Endothelial cell (in vitro differentiated cells): Measurements from ENCODE around the gene SLC6A2. TPM values are rescaled to one million over a fixed set of nuclear protein-coding genes. Genes with fewer than 3 reads are reported as not detected.
A peak's percentile ranks its signal among the peaks of the same experiment; 100 is the strongest.

Experiments used
- DNase-seq: peaks from one replicate; pipeline ENCODE4 v3.0.0; 2021; ENCODE audit warnings: low spot score
- H3K27ac Mint-ChIP-seq: one replicate; pipeline ENCODE4 v1.8.0; 2021; ENCODE audit warnings: mixed read lengths, inconsistent platforms; ENCODE audit not compliant: unreplicated experiment
- H3K27me3 Mint-ChIP-seq: one replicate; pipeline ENCODE4 v1.8.0; 2021; ENCODE audit warnings: mild to moderate bottlenecking, moderate library complexity, mixed read lengths, inconsistent platforms; ENCODE audit not compliant: unreplicated experiment
- H3K36me3 Mint-ChIP-seq: one replicate; pipeline ENCODE4 v1.8.0; 2021; ENCODE audit warnings: mild to moderate bottlenecking, low read depth, mixed read lengths, inconsistent platforms; ENCODE audit not compliant: unreplicated experiment
- H3K4me1 Mint-ChIP-seq: one replicate; pipeline ENCODE4 v1.8.0; 2021; ENCODE audit warnings: mild to moderate bottlenecking, mixed read lengths, inconsistent platforms; ENCODE audit not compliant: unreplicated experiment
- H3K4me3 Mint-ChIP-seq: one replicate; pipeline ENCODE4 v1.8.0; 2021; ENCODE audit warnings: mild to moderate bottlenecking, mixed read lengths, inconsistent platforms; ENCODE audit not compliant: unreplicated experiment
- H3K9me3 Mint-ChIP-seq: one replicate; pipeline ENCODE4 v1.8.0; 2021; ENCODE audit warnings: mixed read lengths, inconsistent platforms; ENCODE audit not compliant: unreplicated experiment
- CTCF ChIP-seq: fragments of 200-600 bp; sonication (generic); IDR thresholded peaks from one replicate; pipeline ENCODE4 v1.5.0; 2021; ENCODE audit warnings: antibody characterized with exemption; ENCODE audit not compliant: unreplicated experiment
- total RNA-seq: library from RNA; stranded (reverse); fragmentation: NEBNext Ultra II Directional; extraction: Animal tissue kit (Norgen Biotek cat#: 25700); gene quantifications from one replicate; pipeline ENCODE4 v1.2.1, GENCODE V29; 2021; ENCODE audit not compliant: unreplicated experiment

SLC6A2 gene
- total RNA-seq, 1 donor from 2014 or later = not detected

GRCh38 chr16:55622272-55622671 is 33.5 kb upstream of the SLC6A2 start:
- H3K27ac Mint-ChIP-seq = no peak overlapping the region
- H3K4me1 Mint-ChIP-seq = peaks cover 3% of the 10 kb centered on the region
- no peaks in the 10 kb centered on the region for H3K36me3 Mint-ChIP-seq
- TF ChIP-seq CTCF = no peak
- H3K4me3 Mint-ChIP-seq = no peak overlapping the region
- no peak for DNase-seq
- H3K9me3 Mint-ChIP-seq = no peaks in the 10 kb centered on the region
- peaks cover 6% of the 10 kb centered on the region for H3K27me3 Mint-ChIP-seq

- H3K27ac Mint-ChIP-seq = no peak overlapping the region
- H3K4me3 Mint-ChIP-seq = no peak overlapping the region
- no peaks in the 10 kb centered on the region for H3K36me3 Mint-ChIP-seq
- peaks cover 6% of the 10 kb centered on the region for H3K27me3 Mint-ChIP-seq
- TF ChIP-seq CTCF = peak; percentile 44
- no peaks in the 10 kb centered on the region for H3K9me3 Mint-ChIP-seq
- DNase-seq = peak; percentile 38
- peaks cover 3% of the 10 kb centered on the region for H3K4me1 Mint-ChIP-seq
Observed at GRCh38 chr16:55622930-55623561, 32.7 kb upstream of the SLC6A2 start.

- TF ChIP-seq CTCF = no peak
- H3K4me1 Mint-ChIP-seq = peaks cover 3% of the 10 kb centered on the region
- H3K4me3 Mint-ChIP-seq = no peak overlapping the region
- no peaks in the 10 kb centered on the region for H3K9me3 Mint-ChIP-seq
- DNase-seq = no peak
- no peak overlapping the region for H3K27ac Mint-ChIP-seq
- H3K36me3 Mint-ChIP-seq = no peaks in the 10 kb centered on the region
- H3K27me3 Mint-ChIP-seq = peaks cover 6% of the 10 kb centered on the region
Observed at GRCh38 chr16:55623640-55624039, 32.1 kb upstream of the SLC6A2 start.

- Mint-ChIP-seq H3K4me3 (no peak overlapping the region), H3K27ac (no peak overlapping the region), H3K4me1 (peaks cover 3% of the 10 kb centered on the region), H3K36me3 (no peaks in the 10 kb centered on the region), H3K27me3 (peaks cover 6% of the 10 kb centered on the region), H3K9me3 (no peaks in the 10 kb centered on the region)
- no peak for TF ChIP-seq CTCF
- DNase-seq = no peak
Observed at GRCh38 chr16:55624696-55625095, 31.1 kb upstream of the SLC6A2 start.

- Mint-ChIP-seq H3K4me3 (no peak overlapping the region), H3K27ac (no peak overlapping the region), H3K27me3 (peaks cover 6% of the 10 kb centered on the region), H3K9me3 (no peaks in the 10 kb centered on the region), H3K36me3 (no peaks in the 10 kb centered on the region), H3K4me1 (peaks cover 3% of the 10 kb centered on the region)
- DNase-seq = no peak
- no peak for TF ChIP-seq CTCF
Observed at GRCh38 chr16:55625843-55626242, 29.9 kb upstream of the SLC6A2 start.
